NCI-H2081 (cell line): Measurements from ENCODE around the gene AK5.

Source experiments
- DNase-seq, 2 experiments: peaks; one replicate each; lab custom pipeline; 2025; lab: John Stamatoyannopoulos, UW

Gene AK5, protein sequence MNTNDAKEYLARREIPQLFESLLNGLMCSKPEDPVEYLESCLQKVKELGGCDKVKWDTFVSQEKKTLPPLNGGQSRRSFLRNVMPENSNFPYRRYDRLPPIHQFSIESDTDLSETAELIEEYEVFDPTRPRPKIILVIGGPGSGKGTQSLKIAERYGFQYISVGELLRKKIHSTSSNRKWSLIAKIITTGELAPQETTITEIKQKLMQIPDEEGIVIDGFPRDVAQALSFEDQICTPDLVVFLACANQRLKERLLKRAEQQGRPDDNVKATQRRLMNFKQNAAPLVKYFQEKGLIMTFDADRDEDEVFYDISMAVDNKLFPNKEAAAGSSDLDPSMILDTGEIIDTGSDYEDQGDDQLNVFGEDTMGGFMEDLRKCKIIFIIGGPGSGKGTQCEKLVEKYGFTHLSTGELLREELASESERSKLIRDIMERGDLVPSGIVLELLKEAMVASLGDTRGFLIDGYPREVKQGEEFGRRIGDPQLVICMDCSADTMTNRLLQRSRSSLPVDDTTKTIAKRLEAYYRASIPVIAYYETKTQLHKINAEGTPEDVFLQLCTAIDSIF

DNA sequence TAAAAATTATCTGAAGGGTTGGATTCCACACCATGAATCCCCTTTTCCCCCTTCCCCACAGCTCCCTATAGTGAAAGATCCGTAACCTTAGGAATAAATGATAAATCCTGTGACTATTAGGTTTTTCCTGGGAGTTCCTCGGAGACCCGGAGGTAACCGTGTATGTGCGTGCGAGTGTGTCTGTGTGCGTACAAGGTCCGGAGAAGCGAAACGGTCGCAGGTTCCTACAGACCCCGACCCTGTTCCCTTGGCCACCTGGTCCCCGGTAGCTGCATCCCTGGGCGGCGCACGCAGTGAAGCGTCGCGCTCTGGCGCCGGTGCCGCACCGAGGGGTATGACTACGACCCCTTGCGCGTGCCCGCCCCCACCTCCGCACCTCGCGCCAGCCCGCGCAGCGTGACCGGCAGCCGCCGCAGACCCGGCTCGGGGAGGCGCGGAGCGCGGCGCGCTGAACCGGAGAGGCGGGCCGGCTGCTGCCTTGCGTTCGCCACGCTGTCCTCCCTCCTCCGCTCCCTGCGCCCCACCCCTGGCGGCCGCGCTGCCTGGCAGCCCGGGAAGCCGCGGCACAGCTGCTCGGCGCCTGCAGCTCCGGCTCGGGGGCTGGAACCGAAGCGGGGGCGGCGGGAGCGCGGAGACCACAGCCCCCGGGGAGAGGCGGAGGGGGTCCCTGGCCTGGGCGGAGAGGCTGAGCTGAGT is at the start of gene AK5:
Gene AK5, plus strand, starts transcription at position 529 of the 696 bp plus-strand sequence. CDS start 295 bp downstream, outside the sequence.
- DNase-seq: peak; percentile 34 to 50

DNA sequence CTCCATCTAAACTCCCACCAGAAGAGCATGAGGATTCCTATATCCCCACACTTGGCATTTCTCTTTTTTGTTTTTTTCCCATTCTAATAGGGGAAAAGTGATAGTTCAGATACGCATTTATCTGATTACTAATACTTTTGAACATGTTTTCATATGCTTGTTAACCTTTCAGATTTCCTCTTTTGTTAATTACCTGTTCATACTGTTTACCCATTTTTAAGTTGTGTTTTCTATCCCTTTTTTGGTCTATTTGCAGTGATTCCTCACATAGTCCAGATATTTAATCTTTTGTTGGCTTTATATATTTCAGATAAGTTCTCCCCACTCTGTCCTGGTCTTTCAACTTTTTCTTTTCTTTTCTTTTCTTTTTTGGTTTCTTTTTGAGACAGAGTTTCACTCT is 49.0 kb upstream of the AK5 start:
- no peak for DNase-seq

DNA sequence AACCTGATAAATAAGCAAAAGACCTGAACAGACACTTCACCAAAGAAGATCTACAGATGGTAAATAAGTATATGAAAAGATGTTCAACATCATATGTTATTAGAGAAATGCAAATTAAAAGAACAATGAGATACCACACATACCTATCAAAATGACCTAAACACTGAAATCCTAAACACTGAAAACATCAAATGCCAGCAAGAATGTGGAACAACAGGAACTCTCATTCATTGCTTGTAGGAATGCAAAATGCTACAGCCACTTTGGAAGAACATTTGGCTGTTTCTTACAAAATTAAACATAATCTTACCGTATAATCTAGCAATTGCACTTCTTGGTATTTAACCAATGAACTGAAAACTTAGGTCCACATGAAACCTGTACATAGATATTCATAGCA is 47.7 kb upstream of the AK5 start:
- no peak for DNase-seq

DNA sequence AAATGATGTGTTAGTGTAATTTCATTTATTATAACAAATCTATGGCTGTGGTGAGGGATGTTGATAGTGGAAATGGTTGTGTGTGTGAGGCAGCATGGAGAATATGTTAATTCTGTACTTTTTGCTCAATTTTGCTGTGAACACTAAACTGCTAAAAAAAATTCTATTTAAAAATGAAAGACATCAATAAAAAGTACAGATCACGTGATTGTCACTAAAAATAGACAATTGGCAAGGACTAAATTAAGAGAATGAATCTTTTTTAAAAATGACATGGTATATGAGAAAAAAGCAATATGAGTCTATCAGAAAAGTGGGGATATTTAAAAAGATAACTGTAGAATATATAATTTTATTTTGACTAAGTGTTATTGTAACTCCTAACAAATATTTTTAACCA is 46.9 kb upstream of the AK5 start:
- DNase-seq: no peak

DNA sequence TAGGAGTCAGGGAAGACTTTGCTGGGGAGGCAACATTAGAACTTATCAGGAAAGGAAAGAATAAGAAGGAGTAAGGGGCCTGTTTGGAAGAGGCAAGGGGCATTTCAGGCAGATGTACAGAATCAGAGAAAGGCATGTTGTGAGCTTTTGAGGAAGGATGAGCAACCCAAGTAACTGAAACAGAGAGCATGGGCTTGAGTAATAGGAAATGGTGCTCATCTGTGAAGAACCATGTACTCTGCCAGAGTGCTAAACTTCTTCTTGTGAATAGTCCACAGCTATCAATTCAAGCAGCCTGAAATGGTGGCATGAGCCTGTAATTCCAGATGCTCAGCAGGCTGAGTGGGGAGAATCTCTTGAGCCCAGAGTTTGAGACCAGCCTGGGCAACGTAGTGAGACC is 43.4 kb upstream of the AK5 start:
- no peak for DNase-seq

DNA sequence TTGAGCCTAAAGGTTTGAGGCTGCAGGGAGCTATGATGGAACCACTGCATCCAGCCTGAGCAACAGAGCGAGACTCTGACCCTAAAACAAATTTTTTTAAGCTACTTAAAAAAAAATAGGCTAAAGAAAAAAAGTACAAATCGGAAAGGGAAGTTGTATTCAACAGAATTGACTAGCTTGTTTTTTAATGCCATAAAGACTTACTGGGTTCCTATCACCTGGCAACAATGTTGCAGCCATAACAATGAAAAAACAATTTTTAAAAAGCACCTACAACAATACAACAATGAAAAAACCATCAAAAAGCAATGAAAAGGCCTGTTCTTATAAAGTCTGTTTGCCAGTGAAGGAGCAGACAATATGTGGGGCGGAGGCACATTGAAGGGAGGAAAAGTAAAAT is 42.5 kb upstream of the AK5 start:
- no peak for DNase-seq

DNA sequence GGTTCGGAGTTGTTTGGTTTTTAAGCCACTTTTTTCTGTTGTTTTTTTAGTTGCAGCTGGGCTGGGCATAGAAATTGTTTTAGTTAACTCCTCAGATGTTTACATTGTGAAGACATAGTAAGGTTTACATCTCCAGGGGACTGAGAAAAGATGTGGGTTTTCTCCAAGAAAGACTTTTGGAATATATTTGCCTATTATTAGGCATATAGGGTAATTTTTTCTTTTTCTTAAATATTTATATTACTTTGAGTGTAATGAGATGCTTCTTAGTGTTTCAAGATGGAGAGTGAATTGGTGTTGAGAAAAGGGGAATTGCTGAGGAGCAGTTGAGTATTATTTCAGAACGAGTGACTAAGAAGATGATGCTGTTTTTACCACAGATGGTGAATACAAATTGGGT is 36.0 kb upstream of the AK5 start:
- no peak for DNase-seq

DNA sequence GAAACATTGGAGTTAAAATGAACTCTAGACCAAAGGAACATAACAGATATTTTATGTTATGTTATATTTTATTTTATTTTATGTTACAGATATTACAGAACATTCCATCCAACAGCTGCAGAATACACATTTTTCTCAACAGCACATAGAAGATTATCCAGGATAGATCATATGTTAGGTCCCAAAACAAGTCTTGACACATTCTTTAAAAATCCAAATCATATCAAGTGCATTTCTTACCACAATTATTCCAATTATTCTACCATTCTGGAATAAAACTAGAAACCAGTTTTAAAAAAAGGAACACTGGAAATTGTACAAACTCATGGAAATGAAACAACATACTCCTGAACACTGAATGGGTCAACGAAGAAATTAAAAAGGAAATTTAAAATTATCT is 31.7 kb upstream of the AK5 start:
- no peak for DNase-seq

DNA sequence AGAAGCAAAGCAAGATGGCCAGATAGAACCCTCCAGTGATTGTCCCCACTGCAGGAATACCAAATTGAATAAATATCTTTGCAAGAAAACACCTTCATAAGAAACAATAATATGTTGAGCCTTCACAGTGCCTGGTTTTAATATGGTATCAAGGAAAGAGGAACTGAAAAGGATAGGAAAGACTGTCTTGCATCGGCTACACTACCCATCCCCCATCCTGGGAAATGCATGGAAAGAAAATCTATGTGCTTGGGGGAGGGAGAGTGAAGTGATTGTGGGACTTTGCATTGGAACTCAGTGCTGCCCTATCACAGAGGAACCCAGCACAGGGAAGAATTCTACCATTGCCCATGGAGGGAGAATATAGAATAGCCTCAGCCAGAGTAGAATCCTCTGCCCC is 28.6 kb upstream of the AK5 start:
- no peak for DNase-seq

DNA sequence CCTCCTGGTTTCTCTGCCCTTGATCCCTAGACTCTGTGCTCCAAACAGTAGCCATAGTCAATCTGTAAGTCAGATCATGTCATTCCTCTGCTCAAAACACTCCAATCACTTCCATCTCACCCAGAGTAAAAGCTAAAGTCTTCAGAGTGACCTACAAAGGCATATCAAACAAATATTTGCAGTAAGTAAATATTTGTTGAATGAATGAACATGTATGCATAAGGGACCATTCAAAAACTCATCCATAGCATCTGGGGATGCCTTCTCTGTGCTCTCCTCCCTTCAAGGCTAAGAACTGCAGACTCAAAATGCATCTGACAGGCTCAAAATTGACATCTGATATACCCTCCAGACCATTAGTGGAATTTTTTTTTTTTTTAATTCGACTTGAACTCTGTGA is 18.1 kb upstream of the AK5 start:
- no peak for DNase-seq

DNA sequence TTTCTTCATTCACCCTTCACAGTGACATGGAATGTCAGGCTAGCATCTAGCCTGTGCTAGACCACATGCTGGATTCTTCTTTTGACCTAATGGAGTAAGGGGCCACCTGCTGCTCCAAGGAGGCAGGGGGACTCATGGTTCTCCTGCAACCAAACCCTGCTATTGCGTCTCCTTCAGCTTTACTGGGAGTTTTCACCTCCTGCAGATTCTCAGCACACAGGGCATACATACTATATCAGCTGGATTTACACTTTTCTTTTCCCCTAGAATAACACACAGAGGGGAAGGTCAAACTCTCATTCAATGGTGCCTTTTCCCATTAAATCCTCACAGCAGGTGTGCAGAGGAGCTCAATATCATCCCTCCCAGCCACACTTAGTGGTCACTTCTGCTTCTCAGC is 16.6 kb upstream of the AK5 start:
- DNase-seq: no peak

DNA sequence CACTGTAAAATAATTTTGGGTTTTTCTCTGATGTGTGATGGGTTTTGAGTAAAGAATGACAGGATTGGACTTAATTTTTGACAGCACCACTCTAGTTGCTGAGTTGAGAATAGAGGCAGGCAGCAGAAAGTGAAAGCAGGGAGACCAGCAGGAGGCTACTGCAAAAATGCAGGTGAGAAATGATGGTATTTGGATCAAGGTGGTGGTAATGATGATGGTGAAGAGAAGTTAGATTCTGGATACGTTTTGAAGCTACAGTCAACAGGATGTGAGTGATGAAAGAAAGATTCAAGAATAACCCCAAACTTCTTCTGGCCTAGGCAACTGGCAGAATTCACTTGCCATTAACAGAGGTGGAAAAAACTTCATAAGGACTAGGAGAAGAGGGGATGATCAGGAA is 14.8 kb upstream of the AK5 start:
- no peak for DNase-seq

DNA sequence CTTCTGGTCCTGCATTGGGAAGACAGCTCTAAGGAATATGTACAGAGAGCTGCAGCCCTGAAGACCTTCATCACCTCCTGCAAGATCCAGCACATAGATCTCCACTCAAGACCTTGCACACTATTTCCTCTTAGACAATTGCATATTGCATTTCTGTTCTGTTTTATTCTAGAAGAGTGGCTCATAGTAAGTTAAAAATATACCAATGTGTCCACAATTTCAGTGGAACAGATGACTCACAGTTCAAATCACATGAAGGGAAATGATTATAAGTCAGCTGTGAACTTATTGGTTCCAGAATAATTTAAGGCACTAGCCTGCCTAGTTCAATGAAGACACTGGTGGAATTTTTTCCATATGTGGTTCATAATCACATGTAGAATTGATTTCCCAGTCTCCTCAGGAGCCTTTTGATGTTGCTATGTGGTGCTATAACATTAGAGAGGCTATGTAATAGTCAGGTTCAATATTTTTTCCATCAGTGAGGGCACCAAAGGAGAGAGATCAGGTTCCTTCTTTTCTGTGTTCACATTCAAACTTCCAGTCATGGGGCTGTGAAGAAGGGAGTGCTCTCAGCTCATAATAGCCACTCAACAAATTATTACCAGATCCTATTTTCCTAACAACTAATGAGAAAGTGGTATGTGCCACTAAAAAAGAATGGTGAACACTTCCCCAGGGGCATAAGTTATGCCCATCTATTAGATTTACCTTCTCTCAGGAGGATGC is 9.8 kb upstream of the AK5 start:
- no peak for DNase-seq

DNA sequence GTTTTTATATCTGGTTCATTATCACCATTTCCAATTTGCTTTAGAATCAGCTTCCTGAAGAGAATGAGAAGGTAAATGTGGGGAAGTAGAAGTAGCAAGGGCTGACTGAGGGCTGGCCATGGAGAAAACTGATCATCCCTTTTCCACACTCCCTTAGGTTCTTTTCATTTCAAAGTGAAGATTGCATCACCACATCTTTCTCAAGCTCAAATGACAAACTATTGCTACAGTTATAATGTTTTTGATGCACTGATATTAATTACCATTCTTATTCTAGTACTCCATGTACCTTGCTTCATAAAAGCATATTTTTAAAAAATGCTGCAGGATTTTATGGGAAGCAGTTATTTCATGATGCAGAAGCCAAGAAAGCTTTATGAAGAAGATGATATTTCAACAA is 7.9 kb upstream of the AK5 start:
- no peak for DNase-seq

DNA sequence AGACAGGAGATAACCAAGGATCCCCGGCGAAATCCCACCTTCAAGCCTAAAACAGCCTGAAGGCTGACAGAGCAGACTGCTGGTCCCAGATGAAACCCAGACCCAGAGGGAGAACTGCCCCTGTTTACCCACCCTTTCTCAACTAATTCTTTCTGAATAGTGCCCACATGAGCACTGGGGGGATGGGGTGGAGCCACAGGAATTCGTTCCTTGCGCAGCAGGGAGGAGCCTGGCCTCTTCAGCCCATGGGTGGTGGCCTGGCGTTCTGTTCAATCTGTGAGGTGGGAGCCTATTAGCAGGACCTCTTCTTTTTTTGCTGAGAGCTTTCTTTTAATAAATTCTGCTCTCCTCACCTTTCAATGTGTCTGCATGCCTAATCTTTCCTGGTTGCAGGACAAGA is 6.6 kb upstream of the AK5 start:
- no peak for DNase-seq

DNA sequence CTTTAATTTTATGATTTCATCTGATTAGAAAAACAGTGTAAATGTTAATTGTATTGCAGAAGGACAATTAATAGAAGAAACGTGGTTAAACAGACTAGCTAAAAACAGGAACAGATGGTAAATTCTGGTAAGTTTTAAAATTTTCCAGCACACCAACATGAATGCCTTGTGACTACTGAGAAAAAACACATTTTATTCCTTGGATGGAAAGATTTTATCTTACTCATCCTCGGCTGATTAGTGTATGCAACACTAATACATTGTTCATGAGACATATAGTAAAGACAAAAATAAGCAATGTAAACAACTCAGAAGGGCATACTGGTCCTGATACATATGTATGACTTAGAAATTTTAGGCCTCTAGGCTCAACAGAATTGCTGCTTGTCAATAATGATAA is 4.9 kb upstream of the AK5 start:
- DNase-seq: no peak

DNA sequence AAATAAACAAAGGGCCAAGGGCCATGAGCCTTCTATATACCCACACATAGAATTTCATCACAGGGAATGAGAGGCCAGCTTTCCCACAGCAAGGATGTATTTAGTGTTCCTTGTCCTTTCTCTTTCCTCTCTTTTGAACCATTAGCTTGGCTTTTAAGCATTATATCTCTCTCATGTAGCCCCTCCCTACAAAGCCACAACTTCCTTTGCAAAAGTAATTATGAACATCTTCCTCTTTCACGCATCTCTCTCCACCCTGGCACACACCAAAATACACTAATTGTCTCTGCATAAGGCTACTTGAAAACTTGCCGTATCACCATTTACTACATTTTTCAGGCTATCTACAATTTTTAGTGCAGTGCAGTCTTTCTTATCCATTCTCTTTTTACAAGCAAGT is 1.9 kb upstream of the AK5 start:
- no peak for DNase-seq

DNA sequence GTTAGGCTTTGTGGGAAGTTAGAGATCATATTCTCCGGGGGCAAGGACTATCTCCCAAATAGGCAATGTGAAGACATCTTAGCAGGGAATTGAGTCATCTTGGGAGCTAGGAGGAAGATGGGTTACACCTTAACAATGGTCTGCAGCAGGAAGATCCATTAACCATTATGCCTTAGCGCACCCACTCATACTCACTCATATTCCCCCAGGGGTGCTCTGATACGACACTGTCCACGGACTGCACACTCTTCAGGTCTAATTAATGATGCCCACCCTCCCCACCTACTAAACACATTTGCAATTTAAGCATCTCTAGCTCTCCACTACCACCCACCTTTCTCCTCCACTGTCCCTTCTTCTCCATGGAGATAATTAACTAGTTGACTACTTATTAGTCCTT is 857 bp upstream of the AK5 start:
- no peak for DNase-seq

DNA sequence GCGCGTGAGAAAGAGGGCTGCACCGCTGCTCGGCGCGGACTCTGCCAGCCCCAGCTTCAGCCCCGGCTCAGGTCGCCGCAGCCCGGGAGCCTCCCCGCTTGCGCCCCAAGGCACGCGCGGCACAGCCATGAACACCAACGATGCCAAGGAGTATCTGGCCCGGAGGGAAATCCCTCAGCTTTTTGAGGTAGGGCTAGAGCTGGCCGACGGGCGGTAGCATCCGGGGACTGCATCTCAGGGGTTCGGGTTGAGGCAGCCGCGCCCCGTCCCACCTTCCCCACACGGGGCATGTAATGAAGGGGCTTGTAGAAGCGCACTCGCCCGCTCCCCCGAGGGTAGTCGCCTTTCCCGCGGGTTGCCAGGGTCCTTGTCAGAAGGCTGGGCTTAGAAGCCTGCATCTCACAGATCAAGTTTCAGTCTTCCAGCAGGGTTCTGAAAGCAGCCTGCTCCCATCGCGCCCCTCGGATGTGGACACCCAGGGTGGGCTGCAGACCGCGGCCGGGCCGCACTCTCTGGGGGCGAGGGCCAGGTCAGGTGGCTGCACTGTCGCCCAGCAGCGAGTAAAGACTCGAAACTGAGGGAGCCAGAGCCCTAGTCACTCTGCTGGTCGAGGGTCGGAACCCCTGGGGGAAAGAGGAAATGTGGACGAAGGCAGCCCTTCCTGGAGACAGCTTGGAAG is 507 bp downstream of the AK5 start:
- DNase-seq: peak; percentile 34 to 50

DNA sequence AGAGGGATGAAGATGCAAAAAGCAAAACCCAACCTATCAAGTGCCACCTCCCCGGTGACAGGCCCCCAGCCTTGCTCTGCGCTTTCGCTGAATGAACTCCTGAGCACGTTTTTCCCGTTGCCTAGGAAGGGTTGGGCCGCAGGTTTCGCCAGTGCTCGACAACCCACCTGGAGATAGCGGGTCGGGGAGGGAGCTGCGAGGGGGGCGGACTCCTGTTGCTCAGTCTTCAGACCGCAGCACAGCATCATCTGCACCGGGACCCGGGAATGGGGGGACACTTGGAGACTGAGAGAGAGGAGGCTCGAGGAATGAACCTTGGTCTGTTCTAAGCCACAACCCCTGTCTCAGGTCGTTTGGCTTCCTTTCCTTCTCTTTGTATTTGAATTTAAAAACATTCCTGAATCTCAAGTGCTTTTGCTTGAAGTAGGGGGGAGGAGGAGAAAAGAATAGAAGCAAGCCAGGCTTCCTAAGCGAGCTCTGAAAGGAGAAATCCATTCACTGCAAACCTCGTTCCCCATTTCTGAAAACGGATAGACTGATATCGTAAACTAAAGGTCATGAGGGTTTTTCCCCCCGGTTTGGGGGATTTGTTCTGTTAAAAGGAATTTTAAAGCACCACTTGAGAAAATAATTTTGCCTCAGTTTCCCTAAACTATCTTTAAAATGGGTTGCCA is 1.2 kb downstream of the AK5 start:
- peak; percentile 20 to 34 for DNase-seq

DNA sequence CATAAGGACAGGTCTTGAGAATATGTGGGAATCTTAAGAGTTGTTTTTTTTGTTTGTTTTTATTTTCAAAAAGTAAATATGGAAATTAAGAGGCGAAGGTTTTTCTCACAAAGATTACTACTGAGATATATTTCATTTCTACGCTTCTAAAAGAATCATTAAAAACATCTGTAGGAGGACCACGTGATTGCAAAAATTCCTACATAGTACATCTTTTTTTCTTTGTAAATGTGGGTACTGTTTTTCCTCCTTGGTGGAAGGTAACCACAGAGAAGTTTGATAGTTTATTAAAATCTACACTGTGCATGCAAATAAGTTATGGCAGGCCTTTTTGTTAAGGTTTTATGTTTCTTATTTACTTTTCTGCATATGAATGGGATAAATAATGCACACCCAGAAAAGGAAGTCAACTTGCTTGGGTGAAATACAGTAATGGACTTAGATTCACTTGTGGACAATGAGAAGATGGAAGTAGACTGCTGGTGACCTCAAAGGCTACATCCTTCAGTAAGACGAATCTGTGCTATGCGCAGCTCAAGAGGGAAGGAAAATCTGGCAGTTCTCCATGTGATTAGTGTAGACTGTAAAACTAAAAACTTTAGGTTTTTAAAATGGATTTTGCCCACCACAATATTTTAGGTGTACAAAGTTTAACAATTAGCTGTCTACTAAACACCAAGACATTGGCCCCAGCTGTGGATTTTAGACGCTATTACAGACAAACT is 2.0 kb downstream of the AK5 start:
- DNase-seq: no peak
